Tibial artery (tissue), 4 donors: ENCODE data around the gene ALOX12.
"Not testable (repeated sequence)": the region's sequence is repeated elsewhere in the genome, so short reads cannot be mapped to it uniquely, and the experiment has no call there.

Experiments
- DNase-seq, 2 donors: peaks; one replicate each; pipeline ENCODE4 v3.0.0-alpha.2; 2019
- H3K27ac ChIP-seq, 2 donors: fragments of 200-600 bp; sonication (generic) in 1 of 2; 1 replicate in 1 of 2; 2 replicates in 1 of 2; pipeline ENCODE4 v1.5.1; 2018 to 2019; ENCODE audit warnings: mild to moderate bottlenecking in 1 of 2
- H3K27me3 ChIP-seq, 2 donors: fragments of 200-600 bp; sonication (generic) in 1 of 2; one replicate each; pipeline versions ENCODE4 v1.5.1 to v1.6.0; 2016 to 2019
- H3K36me3 ChIP-seq, 3 donors: fragments of 200-600 bp; sonication (generic) in 2 of 3; one replicate each; pipeline ENCODE4 v1.5.1; 2016 to 2019; ENCODE audit warnings: mild to moderate bottlenecking in 2 of 3
- H3K4me1 ChIP-seq, 4 donors: fragments of 200-600 bp; sonication (generic) in 2 of 4; 1 replicate in 3 of 4; 2 replicates in 1 of 4; pipeline ENCODE4 v1.5.1; 2016 to 2019
- H3K4me3 ChIP-seq, 2 donors: fragments of 200-600 bp; sonication (generic) in 1 of 2; 1 replicate in 1 of 2; 2 replicates in 1 of 2; pipeline ENCODE4 v1.5.1; 2018 to 2019; ENCODE audit warnings: mild to moderate bottlenecking in 2 of 2
- H3K9me3 ChIP-seq, 3 donors: fragments of 200-600 bp; sonication (generic) in 1 of 3; one replicate each; pipeline ENCODE4 v1.5.1; 2016 to 2019
- intact Hi-C: fragments of 100-400 bp; cut with DNase I; formaldehyde crosslinking; loops from one replicate; pipeline ENCODE4 v1.15.0; 2023; ENCODE audit warnings: low total_unique reads
- TF ChIP-seq, protein P1 (sequence below), 2 experiments: fragments of 200-600 bp in 1 of 2; fragments of 450-650 bp in 1 of 2; IDR thresholded peaks; one replicate each; pipeline ENCODE4 v1.5.1; 2017 to 2019; ENCODE audit warnings: antibody characterized with exemption in 2 of 2, mild to moderate bottlenecking in 1 of 2, moderate library complexity in 1 of 2

The ALOX12 gene

DNA sequence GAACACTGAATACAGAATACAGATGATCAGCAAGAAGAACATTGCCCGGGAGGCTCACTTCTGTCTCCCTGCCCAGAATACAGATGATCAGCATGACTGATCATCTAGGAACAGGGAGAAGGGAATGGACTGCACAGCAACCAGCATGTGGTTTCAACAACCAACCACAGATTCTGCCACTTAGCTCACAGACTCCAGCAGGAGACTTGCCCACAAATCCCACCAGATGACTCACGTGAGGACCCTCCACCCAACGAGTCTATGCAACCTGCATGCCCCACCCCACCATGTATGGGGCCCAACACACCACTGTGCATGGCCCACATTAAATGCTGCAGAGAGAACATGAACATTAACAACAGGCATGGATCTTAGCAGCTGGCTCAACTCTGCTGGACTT is 36.1 kb upstream of the ALOX12 start:
- peaks cover 0 to 5% of the 10 kb centered on the region in 2 donors for H3K27me3 ChIP-seq
- no peaks in the 10 kb centered on the region for H3K36me3 ChIP-seq
- no peak overlapping the region for H3K27ac ChIP-seq
- no peaks in the 10 kb centered on the region for H3K9me3 ChIP-seq
- TF ChIP-seq, protein P1, sequence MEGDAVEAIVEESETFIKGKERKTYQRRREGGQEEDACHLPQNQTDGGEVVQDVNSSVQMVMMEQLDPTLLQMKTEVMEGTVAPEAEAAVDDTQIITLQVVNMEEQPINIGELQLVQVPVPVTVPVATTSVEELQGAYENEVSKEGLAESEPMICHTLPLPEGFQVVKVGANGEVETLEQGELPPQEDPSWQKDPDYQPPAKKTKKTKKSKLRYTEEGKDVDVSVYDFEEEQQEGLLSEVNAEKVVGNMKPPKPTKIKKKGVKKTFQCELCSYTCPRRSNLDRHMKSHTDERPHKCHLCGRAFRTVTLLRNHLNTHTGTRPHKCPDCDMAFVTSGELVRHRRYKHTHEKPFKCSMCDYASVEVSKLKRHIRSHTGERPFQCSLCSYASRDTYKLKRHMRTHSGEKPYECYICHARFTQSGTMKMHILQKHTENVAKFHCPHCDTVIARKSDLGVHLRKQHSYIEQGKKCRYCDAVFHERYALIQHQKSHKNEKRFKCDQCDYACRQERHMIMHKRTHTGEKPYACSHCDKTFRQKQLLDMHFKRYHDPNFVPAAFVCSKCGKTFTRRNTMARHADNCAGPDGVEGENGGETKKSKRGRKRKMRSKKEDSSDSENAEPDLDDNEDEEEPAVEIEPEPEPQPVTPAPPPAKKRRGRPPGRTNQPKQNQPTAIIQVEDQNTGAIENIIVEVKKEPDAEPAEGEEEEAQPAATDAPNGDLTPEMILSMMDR (IDR thresholded peaks at IDR 0.05), result no peak
- H3K4me3 ChIP-seq, result no peak overlapping the region
- intact Hi-C loops, result no loop called here
- DNase-seq, result no peak
- H3K4me1 ChIP-seq, result no peaks in the 10 kb centered on the region

DNA sequence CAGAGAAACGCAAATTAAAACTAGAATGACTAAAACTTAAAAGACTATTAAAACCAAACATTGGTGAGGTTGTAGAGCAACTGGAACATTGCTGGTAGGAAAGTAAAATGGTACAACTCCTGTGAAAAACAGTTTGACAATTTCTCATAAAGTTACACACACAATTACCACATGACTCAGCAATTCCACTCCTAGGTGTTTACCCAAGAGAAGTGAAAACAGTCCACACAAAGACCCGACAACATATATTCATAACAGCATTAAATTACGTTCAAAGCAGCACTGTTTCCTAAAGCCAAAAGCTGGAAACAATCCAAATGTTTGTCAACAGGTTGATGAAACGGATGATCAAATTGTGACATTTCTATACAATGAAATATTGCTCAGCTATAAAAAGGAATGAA is 26.5 kb upstream of the ALOX12 start:
- no peaks in the 10 kb centered on the region for H3K9me3 ChIP-seq
- H3K27me3 ChIP-seq, result no peaks in the 10 kb centered on the region
- no peaks in the 10 kb centered on the region for H3K4me1 ChIP-seq
- TF ChIP-seq, protein P1 (IDR thresholded peaks at IDR 0.05), result no peak
- no peak overlapping the region for H3K4me3 ChIP-seq
- no peak overlapping the region for H3K27ac ChIP-seq
- intact Hi-C loops, result no loop called here
- DNase-seq, result no peak
- H3K36me3 ChIP-seq, result no peaks in the 10 kb centered on the region

DNA sequence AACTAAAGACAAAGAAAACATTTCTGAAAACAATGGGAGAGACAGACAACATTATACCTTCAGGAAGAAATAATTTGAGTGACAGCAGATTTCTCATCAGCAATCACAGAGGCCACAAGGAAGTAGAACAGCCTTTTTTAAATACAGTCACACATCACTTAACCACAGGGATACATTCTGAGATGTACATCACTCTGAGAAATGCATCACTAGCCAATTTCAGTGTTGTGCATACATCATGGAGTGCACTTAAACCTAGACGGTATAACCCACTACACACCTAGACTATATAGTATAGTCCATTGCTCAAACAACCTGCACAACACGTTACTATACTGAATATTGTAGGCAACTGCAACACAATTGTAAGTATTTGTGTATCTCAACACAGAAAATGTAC is 24.9 kb upstream of the ALOX12 start:
- TF ChIP-seq, protein P1 (IDR thresholded peaks at IDR 0.05), result no peak

DNA sequence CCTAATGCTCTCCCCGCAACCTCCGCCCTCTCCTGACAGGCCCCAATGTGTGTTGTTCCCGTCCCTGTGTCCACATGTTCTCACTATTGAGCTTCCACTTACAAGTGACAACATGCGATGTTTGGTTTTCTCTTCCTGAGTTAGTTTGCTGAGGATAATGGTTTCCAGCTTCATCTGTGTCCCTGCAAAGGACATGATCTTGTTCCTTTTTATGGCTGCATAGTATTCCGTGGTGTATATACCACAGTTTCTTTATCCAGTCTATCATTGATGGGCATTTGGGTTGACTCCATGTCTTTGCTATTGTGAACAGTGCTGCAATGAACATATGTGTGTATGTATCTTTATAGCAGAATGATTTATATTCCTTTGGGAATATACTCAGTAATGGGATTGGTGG is 16.4 kb upstream of the ALOX12 start:
- intact Hi-C loops, DNase-seq, H3K36me3 ChIP-seq, H3K9me3 ChIP-seq, H3K4me3 ChIP-seq, H3K4me1 ChIP-seq, H3K27ac ChIP-seq, H3K27me3 ChIP-seq: not testable (repeated sequence)

More for the DNA sequence above, 24.9 kb upstream of the ALOX12 start:
- Histone ChIP-seq H3K9me3 (no peaks in the 10 kb centered on the region), H3K4me1 (no peaks in the 10 kb centered on the region), H3K27ac (no peak overlapping the region), H3K36me3 (no peaks in the 10 kb centered on the region), H3K4me3 (no peak overlapping the region), H3K27me3 (no peaks in the 10 kb centered on the region)
- intact Hi-C loops, result no loop called here
- no peak for DNase-seq

DNA sequence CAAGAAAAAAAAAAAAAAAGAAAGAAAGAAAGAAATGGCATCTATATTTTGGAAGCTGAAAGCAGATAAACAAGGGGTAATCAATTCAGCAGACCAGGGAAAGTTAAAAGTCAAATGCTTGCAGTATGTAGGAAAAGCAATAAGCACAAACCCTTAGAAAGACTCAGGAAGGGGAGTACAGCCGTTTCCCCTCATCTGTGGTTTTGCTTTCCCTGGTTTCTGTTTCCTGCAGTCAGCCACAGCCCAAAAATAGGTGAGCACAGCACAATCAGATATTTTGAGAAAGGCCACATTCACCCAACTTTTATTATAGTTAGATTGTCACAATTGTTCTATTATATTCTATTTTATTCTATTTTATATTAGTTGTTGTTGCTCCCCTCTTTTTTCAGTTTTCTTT is 14.4 kb upstream of the ALOX12 start:
- H3K27ac ChIP-seq, result no peak overlapping the region
- H3K4me1 ChIP-seq, result no peaks in the 10 kb centered on the region
- no peaks in the 10 kb centered on the region for H3K27me3 ChIP-seq
- intact Hi-C loops, result no loop called here
- H3K36me3 ChIP-seq, result no peaks in the 10 kb centered on the region
- H3K9me3 ChIP-seq, result peaks cover 0 to 3% (median 0%) of the 10 kb centered on the region in 3 donors
- no peak for DNase-seq
- TF ChIP-seq, protein P1 (IDR thresholded peaks at IDR 0.05), result no peak
- no peak overlapping the region for H3K4me3 ChIP-seq

DNA sequence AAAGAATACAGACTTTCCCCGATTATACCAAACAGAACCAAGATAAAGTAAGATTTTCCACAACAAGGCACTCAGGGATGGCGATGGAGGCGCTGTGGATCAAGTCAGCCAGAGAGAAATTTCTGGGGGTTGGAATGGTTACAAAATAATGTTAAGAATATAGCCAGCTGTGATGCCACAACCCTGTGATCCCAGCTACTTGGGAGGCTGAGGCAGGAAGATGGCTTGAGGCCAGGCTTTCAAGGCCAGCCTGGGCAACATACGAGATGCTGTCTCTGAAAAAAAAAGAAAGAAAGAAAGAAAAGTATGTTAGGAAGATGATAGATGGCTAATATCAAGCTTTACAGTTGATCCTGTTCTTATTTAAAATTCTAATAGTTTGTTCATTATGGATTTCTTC is 10.6 kb upstream of the ALOX12 start:
- TF ChIP-seq, protein P1 (IDR thresholded peaks at IDR 0.05), result no peak
- DNase-seq, result no peak
- intact Hi-C loops, result no loop called here
- Histone ChIP-seq H3K4me3 (no peak overlapping the region), H3K36me3 (no peaks in the 10 kb centered on the region), H3K4me1 (no peaks in the 10 kb centered on the region), H3K27me3 (no peaks in the 10 kb centered on the region), H3K9me3 (peaks cover 0 to 2% (median 0%) of the 10 kb centered on the region in 3 donors), H3K27ac (no peak overlapping the region)
